HTERT RPE-1 (cell line): ENCODE data around the gene LZTFL1.

Source experiments
- in situ Hi-C: fragments of 300-500 bp; cut with MboI; formaldehyde crosslinking; loops from 4 replicates; pipeline ENCODE4 v1.14.3; 2020; ENCODE audit warnings: low sequenced_read_pairs

The LZTFL1 gene, protein sequence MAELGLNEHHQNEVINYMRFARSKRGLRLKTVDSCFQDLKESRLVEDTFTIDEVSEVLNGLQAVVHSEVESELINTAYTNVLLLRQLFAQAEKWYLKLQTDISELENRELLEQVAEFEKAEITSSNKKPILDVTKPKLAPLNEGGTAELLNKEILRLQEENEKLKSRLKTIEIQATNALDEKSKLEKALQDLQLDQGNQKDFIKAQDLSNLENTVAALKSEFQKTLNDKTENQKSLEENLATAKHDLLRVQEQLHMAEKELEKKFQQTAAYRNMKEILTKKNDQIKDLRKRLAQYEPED

DNA sequence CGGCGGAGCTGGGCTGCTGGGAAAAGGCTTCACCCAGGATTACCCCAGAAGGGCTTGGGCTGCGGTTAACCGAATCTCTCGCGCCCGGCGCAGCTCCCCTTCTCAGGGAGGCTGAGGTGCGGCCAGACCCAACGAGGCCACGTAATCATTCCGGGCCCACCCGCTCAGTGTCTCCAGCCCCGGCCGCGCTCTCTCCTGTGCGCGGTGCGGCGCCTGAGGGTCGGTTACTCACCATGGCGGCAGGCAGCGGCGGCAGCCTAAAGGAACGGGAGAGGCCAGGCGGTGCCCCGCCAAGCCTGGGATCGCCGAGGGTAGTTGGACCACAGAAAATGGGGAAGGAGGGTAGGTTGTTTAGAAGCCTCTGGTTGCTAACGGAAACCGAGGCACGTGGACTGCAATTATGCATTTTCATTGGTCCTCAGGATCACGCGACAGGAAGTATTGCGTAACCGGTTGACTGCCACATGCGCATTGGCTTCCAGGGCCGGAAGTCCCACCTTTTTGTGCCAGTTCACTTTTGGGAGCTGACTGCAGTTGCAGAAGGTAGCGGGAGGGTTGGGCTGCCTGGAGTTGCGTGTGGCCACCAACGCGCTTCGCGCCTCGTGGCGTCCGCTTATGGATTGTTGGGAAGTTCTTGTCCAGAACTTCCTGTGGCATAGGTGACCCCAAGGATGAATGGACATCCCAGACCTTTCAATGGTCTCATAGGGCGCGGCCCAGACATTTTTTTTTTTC lies at the start of gene LZTFL1:
Gene LZTFL1 (minus strand): TSS at position 363 of the 735 bp plus-strand sequence. CDS start 128 bp downstream, at position 235.
- in situ Hi-C loops = no loop called here

DNA sequence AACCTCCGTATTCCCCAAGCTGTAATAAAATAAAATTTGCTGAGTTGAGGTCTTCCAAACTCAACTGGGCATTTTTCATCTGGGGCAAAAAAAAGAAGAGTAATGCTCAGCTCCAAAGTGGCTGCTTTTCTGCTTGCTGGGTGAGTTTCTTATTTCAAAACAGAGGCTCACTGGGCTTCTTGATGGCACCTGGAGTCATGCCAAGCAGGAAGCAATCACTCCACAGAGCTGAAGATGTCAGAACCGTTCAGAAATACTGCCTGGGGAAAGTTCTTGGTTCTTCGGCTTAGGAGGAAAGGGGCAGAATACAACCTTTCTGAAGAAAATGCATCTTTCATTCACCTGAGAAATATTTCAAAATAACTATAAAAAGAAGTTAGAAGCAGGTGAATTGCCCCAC lies 48.5 kb upstream of the LZTFL1 start:
- in situ Hi-C loops = no loop called here

DNA sequence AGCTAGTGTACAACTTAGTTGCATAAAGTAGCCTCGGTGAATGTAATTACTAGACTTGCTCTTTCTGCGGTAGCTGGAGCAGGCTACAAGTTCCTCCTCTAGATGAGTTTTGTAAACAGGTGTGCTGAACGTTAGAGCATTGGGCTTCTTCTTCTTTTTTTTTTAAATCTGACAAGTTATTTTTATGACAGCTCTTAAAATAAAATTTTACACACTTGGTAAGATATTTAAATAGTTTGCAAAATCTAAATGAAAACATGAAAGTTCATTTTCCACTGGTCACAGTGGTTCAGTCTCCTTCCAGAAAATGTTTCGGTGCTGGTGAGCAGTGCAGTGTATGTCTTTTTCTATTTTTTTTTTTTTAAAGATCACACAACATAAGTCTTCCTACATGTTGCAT lies 47.4 kb upstream of the LZTFL1 start:
- in situ Hi-C loops = no loop called here

DNA sequence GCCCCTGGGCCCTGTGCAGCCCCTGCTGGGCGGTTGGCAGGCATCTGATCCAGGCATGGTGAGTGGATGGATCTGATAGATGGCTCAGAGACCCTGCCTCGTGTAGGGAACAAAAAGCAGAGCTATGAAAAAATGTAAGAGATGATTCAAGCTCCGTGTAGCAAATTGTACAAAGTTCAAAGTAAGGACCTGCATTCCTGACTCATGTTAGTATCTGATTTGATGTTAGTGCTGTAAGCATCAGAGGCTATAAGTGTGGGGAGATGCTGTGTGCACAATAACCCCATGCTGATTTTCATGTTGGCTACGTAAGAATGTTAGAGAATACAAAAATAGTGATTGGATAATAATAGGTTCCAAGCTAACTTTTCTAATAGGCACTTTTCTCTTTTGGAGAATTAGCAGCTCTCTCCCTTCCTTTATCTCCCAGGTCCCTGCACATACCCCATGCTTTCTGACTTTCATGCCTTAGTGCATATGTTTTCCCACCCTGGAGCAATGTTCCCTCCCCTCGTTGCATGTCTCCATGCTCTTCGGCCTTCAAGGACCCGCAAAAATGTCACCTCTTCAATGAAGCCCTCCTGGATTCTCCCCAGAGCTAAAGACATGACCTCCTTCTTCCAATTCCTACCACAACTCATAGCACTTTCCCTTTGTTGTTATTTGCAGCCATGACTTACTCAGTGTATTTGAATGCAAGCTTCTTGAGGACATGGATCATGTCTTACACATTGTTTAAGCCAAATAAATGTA lies 46.0 kb upstream of the LZTFL1 start:
- in situ Hi-C loops = no loop called here

DNA sequence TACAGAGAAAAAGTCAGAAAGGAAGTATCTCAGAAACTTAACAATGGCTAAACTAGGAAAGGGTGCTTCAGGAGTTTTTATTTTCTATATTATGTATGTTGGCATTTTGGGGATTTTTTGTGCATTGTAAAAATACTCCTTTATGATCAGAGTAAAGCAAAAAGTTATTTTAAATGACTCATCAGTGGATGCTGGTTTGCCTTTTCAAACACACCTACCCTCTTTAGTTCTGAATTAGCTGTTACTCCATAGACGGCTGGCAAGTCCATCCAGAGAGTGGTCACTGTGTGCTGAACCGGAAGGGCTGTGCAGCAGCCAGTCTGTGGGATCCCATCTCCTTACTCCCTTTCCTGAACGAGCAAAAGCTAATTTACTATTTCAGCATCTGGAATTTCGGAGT lies 45.4 kb upstream of the LZTFL1 start:
- in situ Hi-C loops = no loop called here

DNA sequence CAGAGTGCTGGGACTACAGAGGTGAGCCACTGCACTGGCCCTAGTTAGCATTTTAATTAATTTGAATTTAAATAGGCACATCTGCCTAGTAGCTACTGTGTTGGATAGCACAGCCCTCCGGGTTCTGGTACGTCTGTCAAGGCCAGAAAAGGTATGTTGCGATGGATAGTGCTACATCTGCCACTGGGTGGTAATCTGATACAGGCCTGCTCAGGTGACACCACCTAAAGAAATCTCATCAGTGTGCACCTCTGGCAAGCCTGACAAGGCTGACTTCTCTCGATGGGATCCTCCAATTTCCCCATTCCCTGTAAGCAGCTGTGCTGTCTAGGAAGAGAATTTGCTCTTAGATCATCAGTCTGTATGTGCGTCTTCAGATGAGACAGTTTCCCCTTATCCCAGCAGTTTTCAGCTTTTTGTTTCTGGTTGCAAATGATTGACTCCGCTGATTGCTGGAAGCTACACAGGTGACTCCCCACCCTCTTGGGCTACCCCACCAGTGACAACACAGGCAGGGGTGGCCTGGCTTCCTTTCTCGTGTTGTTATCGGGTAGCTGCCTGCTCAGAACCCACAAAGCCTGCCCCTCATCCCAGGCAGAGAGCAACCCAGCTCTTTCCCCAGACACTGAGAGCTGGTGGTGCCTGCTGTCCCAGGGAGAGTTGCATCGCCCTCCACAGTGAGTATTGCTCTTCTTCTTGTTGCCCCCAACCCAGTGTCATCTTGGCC lies 44.2 kb upstream of the LZTFL1 start, which contains the start of gene CCR9:
Gene CCR9 (plus strand): TSS at position 565 of the 727 bp plus-strand sequence. CDS start 8,391 bp downstream, outside the sequence.
- in situ Hi-C loops = no loop called here

DNA sequence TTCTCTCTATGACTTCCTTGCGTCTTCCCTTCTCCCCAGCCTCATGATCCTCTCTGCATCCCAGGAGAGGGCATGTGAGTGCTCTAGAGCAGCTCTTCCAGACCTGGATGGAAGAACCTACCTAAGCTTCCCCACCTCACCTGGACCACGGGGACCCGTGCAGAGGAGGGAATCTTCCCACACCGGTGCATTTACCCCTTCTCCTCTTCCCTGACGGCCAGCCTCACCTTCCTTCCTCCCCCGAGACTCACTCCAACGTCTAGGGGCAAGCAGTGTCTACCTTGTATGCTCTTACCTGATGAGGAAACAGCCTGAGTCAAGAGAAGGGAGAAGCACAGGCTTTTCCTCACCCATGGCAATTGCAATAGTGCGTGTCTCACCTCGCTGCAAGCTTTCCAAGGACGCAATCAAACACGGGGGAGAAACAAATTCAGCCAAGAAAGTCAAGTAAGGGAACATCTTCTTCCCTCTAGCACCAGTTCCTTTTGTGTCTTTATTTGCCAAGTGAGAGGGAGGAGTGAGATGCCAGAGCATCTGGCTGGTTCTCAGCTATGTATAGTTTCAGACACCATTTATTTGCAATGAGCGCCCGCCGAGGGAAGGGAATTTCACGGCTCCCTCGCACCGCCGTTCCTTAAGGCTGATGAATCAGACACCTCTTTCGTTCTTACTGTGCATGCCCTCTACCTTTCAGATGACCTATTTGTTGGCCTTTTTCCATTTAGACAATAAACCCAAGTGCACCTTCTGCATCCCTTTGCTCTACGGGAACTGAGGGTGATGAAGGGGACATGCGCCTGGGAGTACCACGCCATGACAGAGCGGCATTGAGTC lies 42.7 kb upstream of the LZTFL1 start:
- in situ Hi-C loops = no loop called here

DNA sequence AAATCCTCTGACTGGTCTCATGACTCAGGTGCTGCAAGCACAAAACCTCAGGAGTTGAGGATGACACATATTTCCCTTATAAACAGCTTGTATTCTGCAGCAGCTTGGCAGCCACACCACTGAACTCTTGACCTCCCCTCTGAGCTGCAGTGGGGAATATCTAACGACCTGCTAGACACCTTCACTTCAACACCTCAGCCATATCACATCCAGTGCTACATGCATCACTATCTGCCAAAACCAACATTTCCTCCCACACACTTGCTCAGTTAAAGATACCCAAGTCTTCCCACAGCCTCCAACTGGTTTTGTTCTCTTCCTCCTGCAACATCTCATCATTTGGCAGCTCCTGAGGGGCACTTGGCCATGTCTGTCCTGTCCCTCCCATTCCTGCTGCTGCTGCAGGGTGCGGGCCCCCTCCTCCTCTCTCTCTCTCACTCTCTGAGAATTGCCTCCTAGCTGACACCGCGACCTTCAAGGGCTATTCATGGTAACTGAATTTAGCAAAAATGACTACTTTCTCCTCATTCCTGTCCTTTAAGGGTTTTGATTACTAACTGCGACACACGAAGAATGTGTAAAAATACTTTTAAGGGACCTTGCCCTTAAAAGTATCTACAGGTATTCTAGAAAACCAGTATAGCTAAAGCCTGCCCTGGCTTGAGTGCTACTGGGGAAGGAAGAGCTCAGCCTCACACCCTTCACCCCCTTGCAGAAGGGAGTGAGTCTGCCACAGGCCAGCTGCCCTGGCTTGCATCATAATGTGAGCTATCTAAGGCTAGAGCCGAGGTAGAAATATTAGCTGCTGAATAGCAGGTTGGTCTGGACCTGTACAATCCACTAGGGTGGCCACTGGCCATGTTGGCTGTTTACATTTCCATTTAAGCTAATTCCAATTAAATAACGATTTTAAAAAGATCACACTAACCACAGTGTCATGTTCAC lies 39.4 kb upstream of the LZTFL1 start:
- in situ Hi-C loops = no loop called here

DNA sequence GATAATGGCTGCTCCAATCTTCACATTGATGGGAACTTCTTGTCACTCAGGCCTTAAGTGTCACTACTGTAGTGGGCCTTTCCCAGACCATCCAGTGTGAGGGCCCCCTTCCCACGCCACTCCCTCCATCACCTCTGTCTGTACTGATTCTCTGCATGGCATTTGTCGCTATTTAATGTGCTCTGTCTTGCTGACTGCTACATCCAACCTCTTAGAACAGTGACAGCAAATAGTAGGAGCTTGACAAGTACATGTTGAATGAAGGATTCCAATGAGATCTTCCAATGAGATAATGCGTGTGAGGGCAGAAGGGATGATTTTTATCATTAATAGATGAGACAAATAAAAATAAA lies 38.8 kb upstream of the LZTFL1 start:
- in situ Hi-C loops = no loop called here

DNA sequence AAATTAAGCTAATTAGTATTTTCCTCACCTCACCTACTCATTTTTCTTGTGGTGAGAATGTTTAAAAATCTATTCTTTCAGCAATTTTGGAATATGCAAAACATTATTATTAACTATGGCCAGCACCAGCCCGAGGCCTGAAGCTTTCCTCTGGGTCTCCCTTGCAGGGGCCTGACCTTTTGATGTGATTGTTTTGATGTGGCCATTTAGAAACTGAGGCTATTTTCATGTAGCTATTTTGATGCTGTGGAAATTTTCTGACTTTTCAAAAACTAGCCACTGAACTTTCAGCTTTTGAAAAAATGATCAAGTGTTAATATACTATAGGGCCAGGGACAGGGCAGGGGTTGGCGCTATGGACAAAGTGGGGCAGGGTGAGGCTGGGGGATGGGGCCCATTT lies 36.2 kb upstream of the LZTFL1 start:
- in situ Hi-C loops = no loop called here

DNA sequence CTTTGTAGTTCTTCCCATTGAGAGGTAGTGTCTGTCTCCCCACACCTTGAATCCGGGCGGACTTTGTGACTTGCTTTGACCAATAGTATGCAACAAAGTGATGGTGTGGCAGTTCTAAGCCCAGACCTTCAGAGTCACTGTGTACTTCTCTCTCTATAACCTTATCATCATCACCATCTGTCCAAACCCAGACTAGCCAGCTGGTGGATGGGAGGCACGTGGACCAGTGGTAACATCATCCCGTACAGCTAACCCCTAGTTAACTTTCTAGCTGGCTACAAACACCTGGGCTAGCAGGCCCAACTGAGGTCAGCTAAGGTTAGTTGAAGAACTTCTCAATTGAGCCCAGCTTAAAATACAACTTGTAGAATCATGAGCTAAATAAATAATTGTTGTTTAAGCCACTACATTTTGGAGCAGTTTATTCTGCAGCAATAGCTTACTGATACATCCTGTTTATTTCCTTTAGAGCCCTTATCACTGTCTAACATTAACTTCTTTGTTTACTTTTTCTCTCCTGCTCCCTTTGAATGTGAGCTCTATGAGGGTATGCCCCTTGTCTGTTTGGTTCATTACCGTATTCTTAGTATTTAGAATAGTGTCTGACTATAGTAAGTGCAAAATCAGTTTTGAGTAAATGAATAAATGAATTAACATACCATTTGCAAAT lies 32.9 kb upstream of the LZTFL1 start:
- in situ Hi-C loops = no loop called here

DNA sequence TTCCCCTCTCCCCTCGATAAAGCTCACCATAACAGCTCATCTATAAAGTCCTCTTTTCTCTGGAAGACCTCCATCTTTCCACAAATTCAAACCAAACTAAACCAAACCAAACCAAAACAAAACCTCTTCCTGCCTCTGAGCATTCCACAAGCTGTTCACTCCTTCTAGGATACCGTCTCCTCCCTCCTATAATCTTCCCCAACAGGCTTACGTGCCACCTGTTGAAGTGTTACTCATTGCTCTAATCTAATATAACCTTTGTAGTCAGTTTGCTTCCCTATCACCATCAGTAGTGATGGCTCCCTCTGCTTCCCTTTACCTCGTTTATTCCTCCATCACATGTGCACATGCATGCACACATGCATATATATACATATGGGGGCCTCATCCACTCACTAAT lies 31.7 kb upstream of the LZTFL1 start:
- in situ Hi-C loops = no loop called here

DNA sequence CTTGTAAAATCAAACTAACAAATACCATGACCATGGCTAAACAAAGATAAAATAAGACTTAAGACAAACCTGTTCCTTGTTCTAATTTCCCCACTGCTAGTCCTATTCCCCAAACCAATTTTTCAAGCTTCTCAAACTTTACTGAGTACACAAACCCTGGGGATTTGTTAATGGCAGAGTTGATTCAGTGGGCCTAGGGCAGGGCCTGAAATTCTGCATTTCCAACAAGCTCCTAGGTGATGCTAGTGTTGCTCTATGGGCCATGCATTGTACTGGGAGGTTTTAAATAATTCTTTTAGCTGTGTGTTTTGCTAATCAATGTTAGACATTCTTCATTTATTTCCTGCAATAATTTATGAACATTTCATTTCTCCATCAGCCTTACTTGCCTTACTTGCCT lies 31.1 kb upstream of the LZTFL1 start:
- in situ Hi-C loops = no loop called here

DNA sequence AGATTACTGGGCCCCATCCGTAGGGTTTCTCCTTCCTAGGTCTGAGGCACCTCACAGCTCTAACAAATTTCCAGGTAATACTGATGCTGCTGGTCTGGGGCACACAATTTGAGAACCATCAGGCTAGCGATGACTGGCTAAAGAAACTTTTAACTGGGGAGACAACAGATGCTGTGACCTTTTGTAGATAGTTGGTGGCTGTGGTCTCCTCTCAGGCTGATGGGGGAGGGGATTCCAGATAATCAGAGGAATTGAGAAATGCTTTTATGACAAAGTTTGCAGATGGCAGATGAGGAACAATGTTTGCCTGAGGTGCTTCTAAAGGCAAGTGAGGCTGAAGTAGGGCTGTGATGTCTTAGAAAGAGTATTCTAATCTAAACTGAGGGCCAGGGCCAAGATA lies 30.6 kb upstream of the LZTFL1 start:
- in situ Hi-C loops = no loop called here

DNA sequence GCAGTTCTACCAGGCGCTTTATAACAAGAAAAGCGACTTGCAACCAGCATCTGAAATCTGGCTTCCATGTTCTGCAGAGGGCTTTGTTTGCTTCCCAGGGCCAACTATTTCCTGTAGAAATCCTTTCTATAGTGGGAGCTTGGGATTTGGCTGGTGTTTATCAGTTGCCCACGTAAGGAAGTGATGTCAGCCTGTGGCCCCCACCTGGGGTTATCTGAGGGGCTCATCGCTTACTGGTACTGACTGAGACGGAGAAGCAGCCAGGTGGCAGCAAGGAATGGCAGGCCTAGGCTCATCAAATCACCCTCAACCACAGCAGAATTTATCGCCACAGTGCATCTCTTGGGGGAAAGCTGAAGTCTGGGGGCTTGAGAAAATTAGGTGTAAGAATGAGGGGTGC lies 29.9 kb upstream of the LZTFL1 start:
- in situ Hi-C loops = no loop called here

DNA sequence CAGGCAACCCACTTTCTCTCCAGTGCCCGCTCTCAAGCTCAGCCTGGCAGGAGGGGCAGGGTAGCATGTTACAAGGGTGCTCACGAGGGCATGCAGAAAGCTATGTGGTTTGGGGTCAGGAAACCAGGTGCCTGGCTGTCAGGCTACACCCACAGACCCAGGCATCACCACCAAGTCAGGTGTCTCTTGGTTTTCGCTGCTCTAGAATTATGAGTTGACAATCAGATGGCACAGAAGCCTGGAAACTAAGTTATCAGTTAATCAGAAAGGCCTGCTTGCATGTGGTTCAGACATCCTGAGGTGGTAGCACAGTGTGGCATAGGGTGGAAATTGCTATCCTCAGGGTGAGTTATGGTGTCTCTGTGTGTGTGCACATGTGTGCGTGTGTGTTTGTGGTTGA lies 28.2 kb upstream of the LZTFL1 start:
- in situ Hi-C loops = no loop called here

DNA sequence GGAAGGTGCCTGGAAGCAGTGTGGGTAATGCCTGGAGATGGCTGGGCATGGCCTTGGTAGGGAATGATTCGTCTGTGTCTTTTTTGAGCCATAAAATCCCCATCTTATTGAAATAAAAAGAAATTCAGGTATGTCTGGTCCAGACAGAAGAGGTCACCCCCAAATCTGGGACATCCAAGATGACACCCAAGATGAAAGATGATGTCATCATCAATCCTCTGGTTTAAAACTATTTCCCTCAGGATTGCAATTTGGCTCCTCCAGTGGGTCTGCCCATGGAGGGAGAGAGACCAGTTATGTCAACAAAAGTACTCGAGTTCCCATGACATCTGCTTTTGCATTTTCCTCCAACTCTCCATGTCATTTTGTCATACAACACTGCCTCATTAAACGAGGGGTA lies 27.7 kb upstream of the LZTFL1 start:
- in situ Hi-C loops = no loop called here

DNA sequence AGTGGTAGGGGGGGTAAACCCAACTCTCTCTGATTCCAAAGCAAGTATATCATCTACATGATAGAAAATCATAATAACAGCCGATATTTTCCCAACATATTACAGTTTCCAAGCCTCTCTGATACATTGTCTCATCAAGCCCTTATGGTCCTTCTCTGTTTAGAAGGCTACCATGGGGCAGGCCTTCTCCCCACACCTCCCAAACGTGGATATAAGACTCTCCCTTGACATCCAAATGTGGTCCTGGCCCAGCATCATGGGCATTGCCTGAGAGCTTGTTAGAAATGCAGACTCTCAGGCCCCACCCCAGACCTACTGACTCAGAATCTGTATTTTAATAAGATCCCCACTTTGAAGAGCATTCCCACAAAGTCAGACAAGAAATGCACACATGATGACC lies 26.7 kb upstream of the LZTFL1 start:
- in situ Hi-C loops = no loop called here

DNA sequence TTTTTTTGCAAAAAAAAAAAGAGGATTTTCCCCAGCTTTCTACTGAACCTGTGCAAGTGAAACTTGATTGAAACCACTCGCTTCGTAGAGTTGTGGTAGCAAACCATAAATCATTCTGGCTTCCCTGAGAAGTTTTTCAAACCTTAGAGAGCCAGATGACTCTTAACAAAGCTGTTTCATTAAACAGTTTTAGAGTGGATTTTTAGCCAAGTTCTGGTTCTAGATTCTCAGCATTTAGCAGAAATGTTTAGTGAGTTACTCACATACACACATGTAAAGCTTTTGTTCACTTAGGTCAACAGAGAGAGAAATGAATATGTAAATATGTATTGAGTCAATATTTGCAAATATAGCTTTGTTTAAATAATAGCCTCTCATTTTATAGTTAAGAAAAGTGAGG lies 26.3 kb upstream of the LZTFL1 start:
- in situ Hi-C loops = no loop called here
